ENCODE measurements around the gene ZNF184. TPM values are rescaled to one million over a fixed set of nuclear protein-coding genes. Genes with fewer than 3 reads are reported as not detected.

The ZNF184 gene
- total and polyA plus RNA-seq, 9 of the 15 experiments (the other 6 are each of a cell fraction or from before 2014, with no cell fraction given), result 7.6 to 22.2 (median 12.8) TPM

DNA sequence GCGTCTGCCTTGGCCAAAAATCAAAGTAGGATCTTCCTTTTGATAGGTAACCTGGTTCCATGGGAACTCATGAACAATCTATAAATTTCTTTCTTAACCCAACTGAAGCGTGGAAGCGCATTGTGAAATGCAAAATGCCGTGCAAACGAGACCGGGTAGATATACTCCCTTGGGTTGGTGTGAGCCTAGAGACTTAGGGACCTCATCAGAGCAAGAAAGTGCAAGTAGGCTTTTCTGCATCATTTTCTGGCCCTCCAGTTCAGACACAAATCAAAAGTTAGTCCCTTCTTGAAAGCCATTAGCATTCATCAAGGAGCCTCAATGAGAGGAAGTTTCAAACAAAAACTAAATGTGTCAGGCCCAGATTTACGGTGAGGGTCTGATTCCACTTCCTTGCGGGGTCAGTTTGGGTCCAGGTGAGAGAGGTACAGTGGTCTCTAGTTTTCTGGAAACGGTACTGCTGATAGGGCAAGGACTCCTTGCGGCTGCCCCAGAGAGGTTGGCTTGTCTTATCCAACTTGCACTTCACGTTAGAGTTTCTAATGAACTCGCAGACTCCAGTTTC lies 5.3 kb upstream of the ZNF184 start (continued):
- TF ChIP-seq, protein P1, sequence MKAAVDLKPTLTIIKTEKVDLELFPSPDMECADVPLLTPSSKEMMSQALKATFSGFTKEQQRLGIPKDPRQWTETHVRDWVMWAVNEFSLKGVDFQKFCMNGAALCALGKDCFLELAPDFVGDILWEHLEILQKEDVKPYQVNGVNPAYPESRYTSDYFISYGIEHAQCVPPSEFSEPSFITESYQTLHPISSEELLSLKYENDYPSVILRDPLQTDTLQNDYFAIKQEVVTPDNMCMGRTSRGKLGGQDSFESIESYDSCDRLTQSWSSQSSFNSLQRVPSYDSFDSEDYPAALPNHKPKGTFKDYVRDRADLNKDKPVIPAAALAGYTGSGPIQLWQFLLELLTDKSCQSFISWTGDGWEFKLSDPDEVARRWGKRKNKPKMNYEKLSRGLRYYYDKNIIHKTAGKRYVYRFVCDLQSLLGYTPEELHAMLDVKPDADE (conservative IDR thresholded peaks at IDR 0.05; ENCODE audit: control insufficient read depth, low read depth, low read length), result no peak
- TF ChIP-seq TGIF2 (CRISPR knock-in tag; IDR thresholded peaks at IDR 0.05), result no peak
- TF ChIP-seq ARHGAP35 (IDR thresholded peaks at IDR 0.05; ENCODE audit: partially characterized antibody), result no peak
- no peak for TF ChIP-seq NFIC (IDR thresholded peaks at IDR 0.05)
- TF ChIP-seq POLR2G (IDR thresholded peaks at IDR 0.05; ENCODE audit: low read depth, low read length), result no peak
- TF ChIP-seq NFRKB (IDR thresholded peaks at IDR 0.05; ENCODE audit: low read depth), result no peak
- TF ChIP-seq HIVEP1 (CRISPR knock-in tag; IDR thresholded peaks at IDR 0.05), result no peak
- TF ChIP-seq ZKSCAN8 (CRISPR knock-in tag; IDR thresholded peaks at IDR 0.05), result no peak
- no peak for TF ChIP-seq TAF1 (IDR thresholded peaks at IDR 0.05; ENCODE audit: control insufficient read depth, extremely low read depth, insufficient read depth, low read length, severe bottlenecking)
- TF ChIP-seq, protein P2, sequence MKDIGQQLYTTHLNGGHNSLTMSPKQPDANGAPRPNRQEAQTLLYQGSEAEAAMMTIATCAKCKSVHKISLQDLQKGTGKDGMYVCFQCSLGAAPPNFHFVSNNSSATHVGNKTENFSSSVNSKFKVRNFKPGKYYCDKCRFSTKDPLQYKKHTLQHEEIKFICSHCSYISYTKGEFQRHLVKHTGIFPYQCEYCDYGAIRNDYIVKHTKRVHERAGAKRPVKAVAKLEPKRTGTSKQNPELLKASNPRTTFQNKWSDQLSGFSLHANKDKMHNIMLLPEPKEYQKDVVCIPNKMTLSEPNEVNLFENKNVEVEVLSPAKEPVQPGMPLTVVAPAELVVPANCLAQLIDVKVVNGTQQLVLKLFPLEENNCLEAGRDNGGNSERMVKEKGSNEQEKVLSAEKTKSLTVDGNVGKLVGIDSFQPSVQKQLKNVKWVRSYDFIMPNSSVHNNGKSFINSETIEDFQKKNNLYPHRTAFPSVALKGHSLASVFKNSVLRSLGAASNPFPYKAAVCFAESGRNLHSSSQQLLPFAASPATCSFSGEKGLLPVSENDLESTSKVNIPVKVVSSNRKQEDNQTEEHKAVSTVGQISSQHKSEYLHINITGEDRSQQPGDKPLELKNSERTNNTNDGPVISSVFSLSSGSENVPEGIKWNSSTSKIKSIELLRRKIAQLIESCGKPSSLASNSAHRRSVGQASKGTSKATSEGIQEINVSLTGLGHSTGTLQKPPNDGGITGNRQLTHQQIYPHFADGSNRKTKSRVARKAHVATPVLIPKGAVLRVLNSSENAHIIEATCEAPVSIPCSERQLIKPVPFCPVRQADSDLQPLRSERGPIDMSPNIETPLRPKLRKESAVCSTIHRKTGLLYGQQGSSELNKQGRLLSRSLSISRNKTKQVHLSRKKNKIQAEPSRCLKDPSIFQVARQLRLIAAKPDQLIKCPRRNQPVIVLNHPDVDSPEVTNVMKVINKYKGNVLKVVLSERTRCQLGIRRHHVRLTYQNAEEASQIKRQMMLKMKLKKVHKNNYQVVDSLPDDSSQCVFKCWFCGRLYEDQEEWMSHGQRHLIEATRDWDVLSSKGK (CRISPR knock-in tag; IDR thresholded peaks at IDR 0.05), result no peak
- TF ChIP-seq WHSC1 (IDR thresholded peaks at IDR 0.05; ENCODE audit: low read length), result no peak

All from K562 (cell line).